Smooth muscle cell of the umbilical artery (primary cell): ENCODE results near the gene RMRP. TPM values are rescaled to one million over a fixed set of nuclear protein-coding genes. Genes with fewer than 3 reads are reported as not detected.

Source experiments
- total RNA-seq: library from RNA; depleted of rRNA; stranded (reverse); fragments of >200 nt; gene quantifications from 2 replicates; pipeline ENCODE4 v1.2.3, GENCODE V29; 2014

Gene RMRP
- 680 and 5,299 TPM in 2 replicates for total RNA-seq

GRCh38 chr9:35657546-35658136 is at the start of gene RMRP:
Gene RMRP, minus strand, starts transcription at chr9:35658019.

GRCh38 chr9:35689542-35690293 is 31.9 kb upstream of the RMRP start, which contains the start of gene TPM2:
Gene TPM2, minus strand, starts transcription at chr9:35689925. Its CDS starts 108 bp downstream, at chr9:35689817.

GRCh38 chr9:35673132-35674024 is 15.6 kb upstream of the RMRP start, which contains the start of gene CA9:
Gene CA9, plus strand, starts transcription at chr9:35673928. Its CDS starts 32 bp downstream, at chr9:35673960.

GRCh38 chr9:35664531-35665470 is 7.0 kb upstream of the RMRP start, which contains the start of gene ARHGEF39:
Gene ARHGEF39, minus strand, starts transcription at chr9:35665195. Its CDS starts 26 bp downstream, at chr9:35665169.

GRCh38 chr9:35658137-35658967 is 533 bp upstream of the RMRP start, which contains the start of gene CCDC107:
Gene CCDC107, plus strand, starts transcription at chr9:35658292. Its CDS starts 88 bp downstream, at chr9:35658380.

GRCh38 chr9:35650341-35651158 is 7.3 kb downstream of the RMRP start, which contains the start of gene SIT1:
Gene SIT1, minus strand, starts transcription at chr9:35650931. Its CDS starts 78 bp downstream, at chr9:35650853.

GRCh38 chr9:35618325-35618727 is 39.5 kb downstream of the RMRP start, which contains the start of gene CD72:
Gene CD72, minus strand, starts transcription at chr9:35618413. Its CDS starts 110 bp downstream, at chr9:35618303.

Other genes starting within 250 kb of the RMRP start
- gene RUSC2, start 167.9 kb downstream of the RMRP start, total RNA-seq, result 22.6 and 44.1 TPM in 2 replicates
- 11.9 and 12.2 TPM in 2 replicates for gene TESK1, start 52.8 kb downstream of the RMRP start, total RNA-seq
- gene CD72, start 39.6 kb downstream of the RMRP start, total RNA-seq, result 0.32 and 1.2 TPM in 2 replicates
- gene SIT1, start 7.1 kb downstream of the RMRP start, total RNA-seq, result not detected in 2 replicates
- gene CCDC107, start 273 bp upstream of the RMRP start, total RNA-seq, result 9.2 and 13.7 TPM in 2 replicates
- 0.30 and 0.92 TPM in 2 replicates for gene ARHGEF39, start 7.2 kb upstream of the RMRP start, total RNA-seq
- gene CA9, start 15.9 kb upstream of the RMRP start, total RNA-seq, result 3.6 and 8.1 TPM in 2 replicates
- 1,294 and 1,826 TPM in 2 replicates for gene TPM2, start 31.9 kb upstream of the RMRP start, total RNA-seq
- 548 and 1,223 TPM in 2 replicates for gene TLN1, start 74.2 kb upstream of the RMRP start, total RNA-seq
- 97.4 and 118 TPM in 2 replicates for gene CREB3, start 74.6 kb upstream of the RMRP start, total RNA-seq
- 23.5 and 31.0 TPM in 2 replicates for gene GBA2, start 91.2 kb upstream of the RMRP start, total RNA-seq
- gene RGP1, start 91.3 kb upstream of the RMRP start, total RNA-seq, result 12.5 and 21.2 TPM in 2 replicates
- 0.30 and 0.55 TPM in 2 replicates for gene MSMP, start 96.3 kb upstream of the RMRP start, total RNA-seq
- gene NPR2, start 133.6 kb upstream of the RMRP start, total RNA-seq, result 30.6 and 38.0 TPM in 2 replicates
- 0.55 and 1.2 TPM in 2 replicates for gene SPAG8, start 154.2 kb upstream of the RMRP start, total RNA-seq
- 7.5 and 11.9 TPM in 2 replicates for gene HINT2, start 157.0 kb upstream of the RMRP start, total RNA-seq
- gene FAM221B, start 170.7 kb upstream of the RMRP start, total RNA-seq, result not detected in 2 replicates
- gene TMEM8B, start 171.2 kb upstream of the RMRP start, total RNA-seq, result 2.7 and 6.2 TPM in 2 replicates
- gene OR13J1, start 212.4 kb upstream of the RMRP start, total RNA-seq, result not detected in 2 replicates
- 0.30 and 0.51 TPM in 2 replicates for gene HRCT1, start 248.2 kb upstream of the RMRP start, total RNA-seq